Testis (tissue), 2 donors: Measurements from ENCODE around the gene ACKR1.

Experiments used
- POLR2A ChIP-seq: fragments of 450-650 bp; IDR thresholded peaks from one replicate; pipeline ENCODE4 v1.6.1; 2017; ENCODE audit warnings: antibody characterized with exemption, mild to moderate bottlenecking, moderate library complexity
- TF ChIP-seq, protein P1 (sequence below), 3 experiments: fragments of 450-650 bp in 2 of 3; fragments of 200-600 bp in 1 of 3; sonication (generic) in 1 of 3; IDR thresholded peaks; one replicate each; pipeline ENCODE4 v1.5.1; 2016 to 2019; ENCODE audit warnings: antibody characterized with exemption in 3 of 3, mild to moderate bottlenecking in 2 of 3, moderate library complexity in 1 of 3

- TF ChIP-seq, protein P1, sequence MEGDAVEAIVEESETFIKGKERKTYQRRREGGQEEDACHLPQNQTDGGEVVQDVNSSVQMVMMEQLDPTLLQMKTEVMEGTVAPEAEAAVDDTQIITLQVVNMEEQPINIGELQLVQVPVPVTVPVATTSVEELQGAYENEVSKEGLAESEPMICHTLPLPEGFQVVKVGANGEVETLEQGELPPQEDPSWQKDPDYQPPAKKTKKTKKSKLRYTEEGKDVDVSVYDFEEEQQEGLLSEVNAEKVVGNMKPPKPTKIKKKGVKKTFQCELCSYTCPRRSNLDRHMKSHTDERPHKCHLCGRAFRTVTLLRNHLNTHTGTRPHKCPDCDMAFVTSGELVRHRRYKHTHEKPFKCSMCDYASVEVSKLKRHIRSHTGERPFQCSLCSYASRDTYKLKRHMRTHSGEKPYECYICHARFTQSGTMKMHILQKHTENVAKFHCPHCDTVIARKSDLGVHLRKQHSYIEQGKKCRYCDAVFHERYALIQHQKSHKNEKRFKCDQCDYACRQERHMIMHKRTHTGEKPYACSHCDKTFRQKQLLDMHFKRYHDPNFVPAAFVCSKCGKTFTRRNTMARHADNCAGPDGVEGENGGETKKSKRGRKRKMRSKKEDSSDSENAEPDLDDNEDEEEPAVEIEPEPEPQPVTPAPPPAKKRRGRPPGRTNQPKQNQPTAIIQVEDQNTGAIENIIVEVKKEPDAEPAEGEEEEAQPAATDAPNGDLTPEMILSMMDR (IDR thresholded peaks at IDR 0.05) = no peak
- no peak for TF ChIP-seq POLR2A
These were observed 46.1 kb downstream of the ACKR1 start for GRCh38 chr1:159250638-159251216.
